SH-SY5Y (cell line): ENCODE results near the gene HM13.

Experiments
- GATA2 ChIP-seq: IDR thresholded peaks from 2 replicates; pipeline ENCODE4 v1.6.1; 2011; ENCODE audit warnings: mild to moderate bottlenecking, low read depth, low read length
- GATA3 ChIP-seq: IDR thresholded peaks from 2 replicates; pipeline ENCODE4 v1.6.1; 2011; ENCODE audit warnings: low read depth, mild to moderate bottlenecking, low read length, moderate library complexity

GRCh38 chr20:31597481-31597855 is 83.2 kb downstream of the HM13 start:
- no peak for TF ChIP-seq GATA2
- no peak for TF ChIP-seq GATA3
